Frontal cortex (tissue), 4 donors: Measurements from ENCODE around the gene SASH3. TPM values are rescaled to one million over a fixed set of nuclear protein-coding genes. Genes with fewer than 3 reads are reported as not detected.
"Not testable (repeated sequence)": the region's sequence is repeated elsewhere in the genome, so short reads cannot be mapped to it uniquely, and the experiment has no call there.

ENCODE experiments used
- DNase-seq, 2 donors: peaks; one replicate each; pipeline ENCODE4 v3.0.0; 2012; ENCODE audit warnings: low spot score in 2 of 2
- FAIRE-seq: peaks from 2 replicates; lab custom pipeline; 2012; peaks lifted over from hg19 to GRCh38; lab: Jason Lieb, UNC
- total RNA-seq: library from RNA; depleted of rRNA; stranded (reverse); fragments of >200 nt; gene quantifications from one replicate; pipeline ENCODE4 v1.2.3, GENCODE V29; 2014
- donor health status: control.
- donor health status: control.
- donor health status: control.

The SASH3 gene
- 0.82 TPM for total RNA-seq

DNA sequence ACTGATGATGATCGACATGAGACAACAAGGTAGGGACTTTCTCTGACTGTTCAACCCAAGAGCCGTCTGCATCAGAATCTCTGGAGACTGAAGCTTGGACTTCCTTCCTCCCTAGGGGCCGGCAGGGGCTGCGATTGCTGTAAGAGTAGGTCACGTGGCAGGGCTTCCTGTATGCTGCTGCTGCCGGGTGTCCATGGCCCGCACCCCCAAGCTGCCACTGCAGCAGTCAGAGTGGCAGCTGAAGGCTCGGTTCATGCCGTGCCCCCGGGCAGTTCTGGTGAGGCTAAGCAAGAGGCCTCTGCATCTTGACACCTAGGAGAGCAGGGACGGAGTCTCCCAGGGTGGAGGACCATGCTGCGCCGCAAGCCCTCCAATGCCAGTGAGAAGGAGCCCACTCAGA lies at the start of gene SASH3:
TSS of gene SASH3 (plus strand) at position 203 of the 400 bp plus-strand sequence. CDS start at position 352, 149 bp downstream.
- no peak for DNase-seq
- FAIRE-seq: no peak

DNA sequence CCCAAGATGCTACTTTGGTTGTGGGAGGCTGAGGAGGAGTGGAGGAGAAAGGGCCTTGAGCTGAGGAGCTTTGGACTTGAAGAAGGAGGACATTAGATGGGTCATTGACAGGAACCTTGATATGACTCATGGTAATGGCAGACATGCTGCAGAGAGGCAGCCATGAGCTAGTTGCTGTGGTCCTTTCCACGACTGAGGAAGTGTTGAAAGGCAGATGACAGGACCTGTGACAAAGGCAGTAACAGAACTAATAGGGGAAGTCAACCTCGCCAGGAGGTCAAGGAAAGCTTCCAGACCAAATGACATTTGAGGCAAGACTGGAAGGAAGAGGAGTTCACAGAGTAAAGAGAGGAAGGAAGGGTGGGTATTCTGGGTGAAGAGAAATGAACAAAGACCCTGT lies 48.5 kb upstream of the SASH3 start:
- DNase-seq (no peak), FAIRE-seq (no peak)

DNA sequence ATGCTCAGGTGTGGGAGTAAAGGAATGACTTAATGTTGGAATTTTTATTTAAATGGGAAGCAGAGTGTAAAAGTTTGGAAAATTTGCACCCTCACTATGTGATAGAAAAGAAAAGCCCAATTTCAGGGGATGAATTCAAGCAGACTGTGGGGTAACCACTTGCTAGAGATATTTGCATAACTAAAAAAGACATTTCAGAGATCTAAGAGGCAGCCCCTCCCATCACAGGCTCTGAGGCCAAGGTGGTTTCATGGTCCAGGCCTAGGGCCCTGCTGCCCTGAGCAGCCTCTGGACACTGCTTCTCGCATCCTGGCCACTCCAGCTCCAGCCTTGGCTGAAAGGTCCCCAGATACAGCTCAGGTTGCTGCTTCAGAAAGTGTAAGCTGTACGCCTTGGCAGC lies 46.9 kb upstream of the SASH3 start:
- DNase-seq (no peak), FAIRE-seq (no peak)

DNA sequence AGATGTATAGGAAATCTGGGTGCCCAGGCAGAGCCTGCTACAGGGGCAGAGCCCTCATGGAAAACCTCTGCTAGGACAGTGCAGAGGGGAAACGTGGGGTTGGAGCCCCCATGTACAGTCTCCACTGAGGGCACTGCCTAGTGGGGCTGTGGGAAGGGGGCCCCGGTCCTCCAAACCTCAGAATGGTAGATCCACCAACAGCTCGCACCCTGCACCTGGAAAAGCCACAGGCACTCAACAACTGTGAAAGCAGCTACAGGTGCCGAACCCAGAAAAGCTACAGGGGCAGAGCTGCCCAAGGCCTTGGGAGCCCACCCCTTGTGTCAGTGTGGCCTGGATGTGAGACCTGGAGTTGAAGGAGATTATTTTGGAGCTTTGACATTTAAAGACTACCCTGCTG lies 46.4 kb upstream of the SASH3 start:
- DNase-seq (no peak), FAIRE-seq (no peak)

DNA sequence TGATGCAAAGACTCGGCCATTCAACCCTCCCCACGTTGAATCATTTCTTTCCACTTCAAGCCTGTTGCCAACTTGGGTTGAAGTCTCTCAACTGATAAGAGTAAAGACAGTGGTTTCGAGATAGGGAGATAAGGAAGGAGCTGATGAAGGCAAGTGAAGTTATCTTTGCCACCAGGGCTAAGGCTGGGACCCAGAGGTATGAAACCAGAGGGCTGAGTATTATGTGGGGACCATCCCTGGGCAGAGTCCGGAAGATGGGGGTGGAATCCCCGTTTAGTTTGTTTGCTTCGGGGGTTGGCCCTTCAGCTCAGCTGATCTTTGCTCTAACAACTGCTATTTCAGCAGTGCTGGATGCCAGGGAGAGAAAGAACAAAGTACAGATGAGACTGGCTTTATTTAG lies 43.3 kb upstream of the SASH3 start:
- DNase-seq: no peak
- FAIRE-seq: no peak

DNA sequence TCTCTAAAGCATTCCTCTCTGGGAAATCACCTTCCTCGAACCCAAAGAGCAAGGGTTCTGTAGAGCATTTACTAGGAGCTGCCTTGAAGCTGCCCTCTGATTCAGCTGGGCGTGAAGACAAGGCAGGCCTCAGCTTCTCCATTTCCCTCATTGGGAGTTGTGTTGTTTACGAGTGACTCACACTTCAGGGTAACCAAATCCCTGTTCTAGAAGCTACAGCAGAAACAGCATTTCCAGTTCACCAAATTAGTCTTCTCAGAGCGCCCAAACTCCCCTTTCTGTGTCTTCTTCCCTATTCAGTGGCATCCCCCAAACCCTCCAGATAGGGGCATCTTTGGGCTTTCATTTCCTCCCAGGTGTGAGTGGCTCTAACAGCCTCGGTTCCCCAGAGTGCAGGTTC lies 41.8 kb upstream of the SASH3 start:
- DNase-seq: no peak
- FAIRE-seq: no peak

DNA sequence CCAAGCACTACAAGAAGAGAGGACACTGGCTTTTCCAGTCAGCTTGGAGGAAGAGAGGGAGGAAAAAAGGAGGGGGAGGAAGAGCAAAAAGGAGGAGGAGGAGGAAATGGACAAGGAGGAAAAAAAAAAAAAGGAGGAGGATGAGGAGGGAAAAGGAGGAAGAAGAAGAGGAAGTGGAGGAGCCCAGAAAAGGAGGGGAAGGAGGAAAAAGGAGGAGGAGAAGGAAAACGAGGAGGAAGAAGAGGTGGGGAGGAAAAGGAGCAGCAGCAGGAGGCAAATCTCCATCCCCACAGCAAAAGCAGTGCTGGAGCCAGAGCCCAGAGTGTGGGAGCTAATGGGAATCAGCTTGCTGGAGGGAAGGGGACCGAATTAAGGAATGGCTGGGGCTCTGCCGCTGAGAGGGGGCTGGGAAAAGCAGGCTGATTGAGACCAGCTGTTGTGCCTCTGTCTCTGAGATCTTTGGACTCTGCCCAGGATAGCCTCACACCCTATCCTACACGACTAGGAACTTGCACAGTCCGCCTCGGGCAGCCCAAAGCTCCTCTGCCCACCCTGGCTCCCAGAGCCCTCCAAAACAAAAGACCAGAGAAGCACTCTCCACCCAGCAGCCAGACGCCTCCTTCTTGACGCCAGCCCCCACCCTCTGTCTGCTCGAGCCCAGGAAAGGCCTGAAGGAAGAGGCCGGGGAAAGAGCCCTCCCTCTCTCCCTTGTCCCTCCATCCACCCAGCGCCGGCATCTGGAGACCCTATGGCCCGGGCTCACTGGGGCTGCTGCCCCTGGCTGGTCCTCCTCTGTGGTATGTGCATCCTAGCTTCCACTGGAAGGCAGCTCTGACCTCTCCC lies 41.1 kb upstream of the SASH3 start, which contains the start of gene XPNPEP2:
TSS of gene XPNPEP2 (plus strand) at position 514 of the 843 bp plus-strand sequence. CDS start at position 749, 235 bp downstream.
- FAIRE-seq (no peak), DNase-seq (no peak)

DNA sequence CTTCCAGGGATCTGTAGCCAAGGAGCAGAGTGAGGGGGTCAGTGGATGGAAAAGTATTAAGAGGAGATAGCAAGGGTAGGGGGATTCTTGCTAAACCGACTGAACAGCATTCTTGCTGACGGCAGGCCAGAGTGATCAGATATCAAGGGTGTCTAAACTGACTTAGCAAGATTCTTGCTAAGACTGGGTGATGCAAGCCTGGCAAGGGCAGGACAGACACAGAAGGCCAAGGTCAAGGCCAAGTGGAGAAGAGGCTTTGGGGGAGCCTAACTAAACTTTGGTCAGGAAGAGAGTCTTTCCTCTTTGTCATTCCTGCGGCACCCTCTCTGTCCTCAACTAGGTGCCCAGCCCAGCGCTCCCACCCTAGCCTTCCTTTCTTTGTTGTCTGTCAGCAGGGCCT lies 40.2 kb upstream of the SASH3 start:
- FAIRE-seq (no peak), DNase-seq (no peak)

DNA sequence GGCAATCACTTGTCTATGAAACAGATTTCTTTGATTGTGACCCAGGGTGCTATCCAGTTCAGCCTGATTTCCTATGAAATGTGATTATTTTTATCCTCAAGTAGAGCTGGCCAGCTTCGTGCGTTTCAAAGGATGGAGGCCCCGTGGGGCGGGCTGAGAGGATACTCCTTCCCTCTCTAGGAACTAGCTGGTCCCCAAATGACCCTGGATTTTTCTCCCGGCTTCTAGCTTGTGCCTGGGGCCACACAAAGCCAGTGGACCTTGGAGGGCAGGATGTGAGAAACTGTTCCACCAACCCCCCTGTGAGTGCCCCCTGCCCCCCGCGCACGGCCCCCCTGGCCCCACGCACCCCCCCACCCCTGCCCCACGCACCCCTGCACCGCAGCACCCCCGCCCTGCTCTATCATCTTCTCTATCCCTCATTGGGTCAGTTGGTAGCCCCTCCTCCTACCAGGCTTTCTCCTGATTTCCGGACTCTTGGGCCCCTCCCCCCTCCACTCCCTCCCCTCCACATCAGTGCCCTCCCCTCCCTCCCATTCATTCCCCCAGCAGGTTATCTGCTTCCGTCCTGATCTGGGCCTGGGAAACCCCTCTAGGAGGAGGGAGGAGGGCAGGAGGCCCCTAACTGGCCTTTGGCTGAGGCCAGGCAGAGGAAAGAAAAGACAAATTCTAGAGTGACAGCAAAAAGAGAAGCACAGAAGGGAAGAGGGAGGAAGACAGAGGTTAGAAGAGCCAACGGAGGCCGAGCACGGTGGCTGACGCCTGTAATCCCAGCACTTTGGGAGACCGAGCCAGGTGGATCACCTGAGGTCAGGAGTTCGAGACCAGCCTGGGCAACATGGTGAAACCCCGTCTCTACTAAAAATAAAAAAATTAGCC lies 37.6 kb upstream of the SASH3 start:
- DNase-seq (no peak), FAIRE-seq (no peak)

DNA sequence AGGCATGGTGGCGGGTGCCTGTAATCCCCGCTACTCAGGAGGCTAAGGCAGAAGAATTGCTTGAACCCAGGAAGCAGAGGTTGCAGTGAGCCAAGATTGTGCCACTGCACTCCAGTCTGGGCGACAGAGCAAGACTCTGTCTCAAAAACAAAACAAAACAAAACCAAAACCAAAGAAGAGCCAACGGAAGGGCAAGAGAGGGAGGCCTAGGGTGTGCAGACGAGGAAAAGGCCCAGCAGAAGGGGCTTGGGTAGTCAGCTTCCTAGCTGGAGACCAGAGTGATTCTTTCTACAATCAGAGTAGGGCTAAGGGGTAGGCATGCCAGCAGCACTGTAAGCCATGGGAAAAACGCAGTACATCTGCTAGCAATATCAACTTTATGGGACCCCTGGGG lies 37.0 kb upstream of the SASH3 start:
- not testable (repeated sequence) for DNase-seq, FAIRE-seq

DNA sequence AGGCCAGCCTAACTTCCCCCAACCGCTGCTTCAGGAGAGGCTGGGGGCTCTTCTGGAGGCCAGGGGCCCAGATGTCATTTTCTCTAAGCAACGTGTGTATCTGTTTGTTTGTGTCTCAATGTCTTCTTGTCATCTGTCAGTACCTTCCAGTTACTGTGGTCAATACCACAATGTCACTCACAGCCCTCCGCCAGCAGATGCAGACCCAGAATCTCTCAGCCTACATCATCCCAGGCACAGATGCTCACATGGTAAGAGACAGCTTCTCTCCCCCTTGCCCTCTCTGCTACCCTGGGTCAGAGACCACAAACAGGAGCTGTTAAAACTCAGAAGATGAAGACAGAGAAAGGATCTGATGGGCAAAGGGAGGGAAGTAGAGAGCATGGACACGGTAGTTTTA lies 35.9 kb upstream of the SASH3 start:
- FAIRE-seq: no peak
- no peak for DNase-seq

DNA sequence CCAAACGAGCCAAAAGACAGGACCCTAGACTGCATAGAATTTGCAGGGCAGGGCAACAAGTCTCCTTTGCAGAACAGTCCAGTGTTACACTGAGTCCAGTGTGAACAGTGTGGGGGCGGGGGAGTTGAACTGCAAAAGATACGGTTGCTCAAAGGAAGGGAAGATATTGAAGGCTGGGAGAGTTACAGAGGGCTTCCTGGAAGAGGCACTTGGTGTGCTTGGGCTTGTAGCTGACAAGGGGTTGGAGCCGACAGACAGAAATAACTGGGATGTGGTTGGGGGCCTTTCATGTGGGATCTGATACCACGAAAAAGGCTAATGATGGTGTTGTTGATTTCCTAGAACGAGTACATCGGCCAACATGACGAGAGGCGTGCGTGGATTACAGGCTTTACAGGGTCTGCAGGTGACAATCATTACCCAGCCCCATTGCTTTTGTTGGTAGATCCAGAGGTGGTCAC lies 34.9 kb upstream of the SASH3 start:
- FAIRE-seq (no peak), DNase-seq (no peak)

DNA sequence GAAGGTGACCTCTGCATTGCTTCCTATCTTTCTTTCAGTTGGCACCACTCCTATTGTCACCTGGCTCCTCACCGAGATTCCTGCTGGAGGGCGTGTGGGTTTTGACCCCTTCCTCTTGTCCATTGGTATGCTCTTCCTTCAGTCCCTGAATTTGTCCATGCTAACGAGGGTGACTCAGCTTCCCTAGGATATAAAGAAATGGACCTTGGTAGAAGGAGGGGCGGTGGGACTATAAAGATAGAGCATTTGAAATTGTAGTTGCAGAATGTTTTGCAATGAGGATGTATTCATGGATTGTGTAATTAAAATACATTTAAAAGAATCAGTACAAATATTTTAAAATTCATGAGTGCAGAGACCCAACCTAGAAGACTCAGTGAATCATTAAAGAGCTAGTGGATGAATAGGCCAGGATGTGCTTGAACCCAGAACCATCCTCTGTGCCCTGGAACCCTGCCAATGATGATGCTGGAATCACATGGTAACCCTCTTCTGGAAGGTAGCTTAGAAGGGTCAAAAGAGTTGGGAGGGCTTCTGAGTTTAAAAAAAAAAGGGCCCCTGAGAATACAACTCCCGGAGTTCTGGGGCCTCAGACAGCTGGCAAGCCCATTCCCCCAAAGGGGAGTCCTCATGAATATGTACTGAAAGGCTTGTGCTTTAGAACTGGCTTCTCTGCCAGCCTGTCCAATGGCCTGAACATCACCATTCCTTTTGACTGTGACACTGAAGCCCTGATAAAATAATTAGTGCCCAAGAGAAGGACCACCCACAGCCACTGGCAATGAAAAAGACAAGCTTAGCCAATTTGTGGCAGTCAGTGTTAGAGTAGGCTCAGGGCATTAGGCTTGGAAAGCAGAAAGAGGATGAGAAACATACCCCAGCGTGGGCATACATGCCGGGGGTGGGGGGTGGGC lies 32.9 kb upstream of the SASH3 start:
- no peak for DNase-seq
- no peak for FAIRE-seq

DNA sequence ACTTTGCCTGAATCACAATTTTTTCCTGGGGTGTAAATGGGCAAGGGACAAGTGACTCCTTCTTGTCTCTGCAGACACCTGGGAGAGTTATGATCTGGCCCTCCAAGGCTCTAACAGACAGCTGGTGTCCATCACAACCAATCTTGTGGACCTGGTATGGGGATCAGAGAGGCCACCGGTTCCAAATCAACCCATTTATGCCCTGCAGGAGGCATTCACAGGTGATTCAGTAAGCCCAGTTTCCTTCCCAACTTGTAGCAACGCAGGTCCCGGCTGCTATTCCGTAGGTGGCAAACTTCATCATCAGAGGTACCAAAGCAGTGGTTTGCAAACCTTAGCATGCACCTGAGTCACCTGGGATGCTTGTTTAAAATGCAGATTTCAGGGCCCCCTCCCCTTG lies 32.2 kb upstream of the SASH3 start:
- no peak for DNase-seq
- FAIRE-seq: no peak

DNA sequence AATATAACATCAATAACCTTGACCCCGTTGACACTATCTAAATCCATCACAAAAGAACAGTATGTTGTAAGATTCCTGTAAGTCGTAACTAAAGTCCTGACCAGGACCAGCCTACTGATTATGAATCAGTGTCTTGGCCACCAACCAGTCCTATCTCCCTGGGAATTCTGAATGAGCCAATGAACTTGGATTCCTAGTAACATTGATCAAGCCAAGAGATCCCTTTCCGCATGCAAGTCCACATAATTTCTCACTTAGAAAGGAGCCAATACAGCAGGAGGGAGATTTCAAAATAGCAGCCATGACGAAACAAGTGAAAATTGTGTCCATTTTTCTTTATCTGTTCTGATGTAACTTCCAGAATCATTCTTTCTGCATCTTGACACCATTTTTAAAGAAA lies 31.4 kb upstream of the SASH3 start:
- FAIRE-seq (no peak), DNase-seq (no peak)

DNA sequence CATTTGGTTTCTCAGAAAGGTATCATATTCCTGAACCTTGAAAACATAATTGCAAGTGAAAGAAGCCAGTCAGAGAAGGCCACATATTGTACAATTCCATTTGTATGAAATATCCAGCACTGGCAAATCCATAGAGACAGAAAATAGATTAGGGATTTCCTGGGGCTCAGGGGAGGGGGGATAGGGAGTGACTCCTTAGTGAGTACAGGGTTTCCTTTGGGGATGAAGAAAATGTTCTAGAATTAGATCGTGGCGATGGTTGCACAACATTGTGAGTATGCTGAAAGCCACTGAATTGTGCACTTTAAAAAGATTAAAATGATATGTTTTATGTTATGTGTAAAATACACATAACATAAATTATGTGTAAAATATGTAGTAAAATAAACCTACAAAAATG lies 30.7 kb upstream of the SASH3 start:
- FAIRE-seq: no peak

DNA sequence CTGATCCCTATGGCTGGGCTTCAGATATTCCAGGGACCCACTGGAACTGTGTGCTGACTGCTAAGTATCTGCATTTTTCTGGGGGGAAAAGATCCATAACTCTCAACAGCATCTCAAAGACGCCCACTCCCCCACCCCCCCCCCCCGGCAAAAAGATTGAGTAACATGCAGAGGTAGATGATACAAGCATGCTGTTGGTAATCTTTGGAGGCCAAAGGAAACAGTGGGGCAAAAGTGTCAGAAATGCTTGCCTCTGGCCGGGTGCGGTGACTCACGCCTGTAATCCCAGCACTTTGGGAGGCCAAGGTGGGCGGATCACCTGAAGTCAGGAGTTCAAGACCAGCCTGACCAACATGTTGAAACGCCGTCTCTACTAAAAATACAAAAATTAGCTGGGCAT lies 28.8 kb upstream of the SASH3 start:
- FAIRE-seq (no peak), DNase-seq (no peak)

More for the DNA sequence above, 30.7 kb upstream of the SASH3 start:
- no peak for DNase-seq

DNA sequence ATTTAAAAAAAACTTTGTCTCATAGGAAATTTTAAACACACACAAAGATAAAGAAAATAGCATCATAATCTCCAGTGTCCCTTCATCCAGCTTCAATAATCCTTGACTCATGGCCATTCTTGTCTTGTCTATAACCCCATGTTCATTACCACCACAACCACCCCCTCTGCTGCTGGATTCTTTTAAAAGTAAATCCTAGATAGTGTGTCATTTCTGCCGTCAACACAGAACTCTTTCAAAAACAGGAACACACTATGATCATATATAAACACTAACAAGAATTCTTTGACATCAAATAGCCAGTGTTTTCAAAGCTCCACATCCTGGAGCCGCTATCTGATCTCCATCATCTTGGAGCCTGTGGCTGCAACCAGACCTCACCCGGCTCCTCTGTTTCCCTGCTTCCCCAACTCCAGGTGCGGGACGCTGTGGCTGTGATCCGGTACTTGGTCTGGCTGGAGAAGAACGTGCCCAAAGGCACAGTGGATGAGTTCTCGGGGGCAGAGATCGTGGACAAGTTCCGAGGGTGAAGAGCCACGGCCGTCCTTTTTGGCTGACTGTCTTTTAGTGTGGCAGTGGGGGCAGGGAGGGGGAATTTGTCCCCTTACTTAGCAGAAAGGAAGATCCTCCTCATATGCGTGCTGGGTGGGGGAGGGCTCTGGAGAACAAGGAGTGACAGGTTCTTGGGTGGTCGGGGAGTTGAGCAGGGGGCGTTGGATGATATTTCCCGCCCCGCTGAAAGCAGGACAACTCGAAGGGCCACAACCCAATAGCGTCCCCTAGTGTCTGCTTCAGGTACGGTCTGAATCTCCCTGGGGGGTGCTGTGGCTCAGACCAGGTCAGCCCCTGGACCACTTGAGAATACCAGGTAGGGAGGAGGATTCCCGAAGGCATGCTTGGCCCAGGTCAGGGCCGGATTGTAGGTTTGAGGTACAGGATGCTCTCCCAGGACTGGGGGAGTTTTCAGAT lies 25.4 kb upstream of the SASH3 start:
- DNase-seq (no peak), FAIRE-seq (no peak)
